Activated T-cell treated with anti-CD3 and anti-CD28 coated beads for 4 hours (primary cell): Measurements from ENCODE around the gene BLOC1S1.

Experiments
- DNase-seq: peaks from one replicate; pipeline ENCODE4 v3.0.0-alpha.2; 2020

Gene BLOC1S1

DNA sequence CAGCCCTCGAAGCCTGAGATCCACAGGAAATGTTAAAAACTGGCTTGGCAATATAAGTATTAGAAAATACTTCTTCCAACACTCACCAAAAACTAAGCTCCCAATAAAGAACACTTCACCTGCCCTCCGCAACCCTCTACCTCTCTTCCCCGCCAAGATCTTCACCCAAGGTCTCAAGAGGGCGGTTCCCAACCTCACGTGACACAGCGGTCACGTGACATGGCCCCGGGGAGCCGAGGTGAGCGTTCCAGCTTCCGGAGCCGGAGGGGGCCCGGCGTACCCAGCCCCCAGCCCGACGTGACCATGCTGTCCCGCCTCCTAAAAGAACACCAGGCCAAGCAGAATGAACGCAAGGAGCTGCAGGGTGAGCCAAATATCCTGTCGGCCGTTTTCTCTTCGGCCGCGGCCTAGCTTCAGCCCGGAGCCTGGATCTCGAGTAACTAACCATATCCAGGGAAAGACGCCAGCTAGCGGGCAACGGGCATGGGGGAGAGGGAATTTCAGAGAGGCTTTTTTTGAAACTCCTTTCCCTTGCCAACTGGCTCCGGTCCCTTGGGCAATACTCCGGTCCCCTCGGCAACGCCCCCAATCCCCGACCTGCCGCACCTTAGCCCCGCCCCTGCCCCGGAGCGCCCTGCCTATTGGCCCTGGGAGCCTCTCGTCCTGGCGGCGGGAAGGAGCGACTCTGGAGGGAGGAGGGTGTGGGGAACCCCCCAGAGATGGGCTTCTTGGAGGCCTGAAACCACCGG lies at the start of gene BLOC1S1:
Gene BLOC1S1, plus strand, starts transcription at position 214 of the 749 bp plus-strand sequence. Its CDS starts 6 bp downstream, at position 220.
- peak; percentile 89 for DNase-seq

DNA sequence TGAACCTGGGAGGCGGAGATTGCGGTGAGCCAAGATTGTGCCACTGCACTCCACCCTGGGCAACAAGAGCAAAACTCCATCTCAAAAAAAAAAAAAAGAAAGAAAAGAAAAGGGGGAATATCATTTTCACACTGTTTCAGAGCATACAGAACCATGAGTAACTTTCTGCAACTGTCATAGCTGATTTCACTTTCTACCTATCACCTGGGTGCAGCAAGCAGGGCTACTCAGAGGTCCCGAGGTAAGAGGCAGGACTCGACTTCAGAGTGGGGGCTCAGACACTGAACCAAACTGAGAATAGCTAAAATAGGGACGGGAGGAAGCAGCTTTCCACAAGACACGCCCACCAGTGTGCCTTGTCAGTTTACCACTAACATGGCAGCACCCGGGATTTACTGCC lies 49.3 kb upstream of the BLOC1S1 start:
- no peak for DNase-seq

DNA sequence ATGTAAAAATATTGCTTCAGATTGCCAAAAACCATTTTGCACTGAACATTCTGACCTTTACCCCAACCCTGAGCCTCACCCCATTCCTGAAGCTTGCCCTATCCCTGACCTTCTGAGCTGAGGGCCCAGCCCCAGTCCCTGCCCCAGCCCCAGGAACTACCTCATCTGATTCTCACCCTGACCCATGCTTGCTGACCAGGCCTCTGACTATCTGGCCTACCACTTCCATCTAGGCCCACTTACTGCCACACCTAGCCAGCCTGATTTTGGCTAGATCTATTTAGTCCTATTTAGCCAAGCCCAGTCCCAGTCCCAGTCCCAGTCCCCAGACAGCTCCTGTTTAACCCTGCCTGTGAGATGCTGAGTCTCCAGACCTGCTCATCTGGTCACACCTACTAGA lies 45.6 kb upstream of the BLOC1S1 start:
- no peak for DNase-seq

DNA sequence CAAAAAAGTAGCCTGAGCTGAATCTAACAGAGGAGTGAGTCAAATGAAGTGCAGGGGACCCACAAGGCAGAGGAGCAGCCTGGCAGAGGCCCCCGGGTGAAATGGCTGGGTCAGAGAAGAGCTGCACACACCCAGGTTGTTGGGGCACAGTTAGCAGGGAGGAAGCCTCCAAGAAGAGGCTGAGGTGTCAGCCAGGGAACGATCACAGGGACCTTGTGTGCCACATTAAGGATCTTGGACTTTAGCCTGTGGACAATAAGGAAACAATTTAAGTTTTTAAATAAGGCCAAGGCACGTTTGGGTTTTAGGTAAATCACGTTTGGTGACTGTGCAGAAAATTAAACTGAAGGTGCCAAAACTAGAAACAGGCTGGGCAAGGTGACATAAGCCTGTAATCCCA lies 44.1 kb upstream of the BLOC1S1 start:
- no peak for DNase-seq

DNA sequence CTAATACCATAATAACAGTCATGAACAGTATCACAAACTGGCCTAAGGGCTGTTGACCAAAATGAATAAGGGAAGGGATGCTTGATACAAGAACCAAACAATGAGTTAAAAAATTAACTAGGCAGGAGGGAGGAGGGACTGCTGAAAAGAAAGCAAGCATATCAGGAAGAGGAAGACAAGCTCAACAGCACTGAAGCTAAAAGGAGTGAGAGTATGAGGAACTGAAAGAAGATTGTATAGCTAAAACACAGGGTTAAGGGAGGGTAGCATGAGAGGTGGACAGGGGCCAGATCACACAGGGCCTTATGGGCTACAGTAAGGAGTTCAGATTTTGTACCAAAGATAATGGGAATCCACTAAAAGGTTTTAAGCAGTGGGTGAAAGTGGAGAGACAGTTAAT lies 42.2 kb upstream of the BLOC1S1 start:
- DNase-seq: no peak

DNA sequence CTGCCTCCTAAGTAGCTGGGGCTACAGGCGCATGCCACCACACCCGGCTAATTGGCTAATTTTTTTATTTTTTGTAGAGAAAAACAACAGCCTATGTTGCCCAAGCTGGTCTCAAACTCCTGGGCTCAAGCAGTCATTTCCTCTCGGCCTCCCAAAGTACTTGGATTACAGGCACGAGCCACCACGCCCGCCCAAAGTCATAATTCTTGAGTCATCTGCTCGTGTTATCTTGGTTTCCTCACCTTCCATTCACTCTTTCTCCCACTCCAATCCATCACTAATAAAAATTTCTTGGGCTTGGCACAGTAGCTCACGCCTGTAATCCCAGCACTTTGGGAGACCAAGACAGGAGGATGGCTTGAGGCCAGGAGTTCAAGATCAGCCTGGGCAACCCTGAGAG lies 40.2 kb upstream of the BLOC1S1 start:
- no peak for DNase-seq

DNA sequence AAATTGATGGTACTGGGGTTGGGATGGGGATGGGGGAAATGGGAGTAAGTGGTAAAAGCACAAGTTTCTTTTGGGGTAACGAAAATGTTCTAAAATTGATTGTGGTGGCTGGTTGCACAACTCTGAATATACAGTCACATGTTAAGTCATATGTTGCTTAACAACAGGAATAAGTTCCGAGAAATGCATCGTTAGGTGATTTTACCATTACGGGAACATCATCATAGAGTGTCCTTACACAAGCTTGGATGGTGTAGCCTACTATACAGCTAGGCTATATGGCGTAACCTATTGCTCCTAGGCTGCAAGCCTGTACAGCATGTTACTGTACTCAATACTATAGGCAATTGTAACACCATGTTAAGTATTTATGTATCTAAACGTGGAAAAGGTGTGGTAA lies 39.1 kb upstream of the BLOC1S1 start:
- no peak for DNase-seq

DNA sequence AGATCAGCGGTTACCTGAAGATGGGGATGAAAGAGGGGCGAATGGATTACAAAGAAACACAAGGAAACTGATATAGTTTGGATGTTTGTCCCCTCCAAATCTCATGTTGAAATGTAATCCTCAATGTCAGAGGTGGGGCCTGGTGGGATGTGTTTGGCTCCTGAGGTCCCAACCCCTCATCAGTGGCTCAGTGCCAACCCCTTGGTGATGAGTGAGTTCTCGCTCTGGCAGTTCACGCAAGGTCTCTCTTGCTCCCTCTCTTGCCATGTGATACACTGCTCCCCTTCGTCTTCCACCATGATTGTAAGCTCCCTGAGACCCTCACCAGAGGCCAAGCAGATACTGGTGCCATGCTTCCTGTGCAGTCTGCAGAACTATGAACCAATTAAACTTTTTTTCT lies 36.2 kb upstream of the BLOC1S1 start:
- DNase-seq: no peak

DNA sequence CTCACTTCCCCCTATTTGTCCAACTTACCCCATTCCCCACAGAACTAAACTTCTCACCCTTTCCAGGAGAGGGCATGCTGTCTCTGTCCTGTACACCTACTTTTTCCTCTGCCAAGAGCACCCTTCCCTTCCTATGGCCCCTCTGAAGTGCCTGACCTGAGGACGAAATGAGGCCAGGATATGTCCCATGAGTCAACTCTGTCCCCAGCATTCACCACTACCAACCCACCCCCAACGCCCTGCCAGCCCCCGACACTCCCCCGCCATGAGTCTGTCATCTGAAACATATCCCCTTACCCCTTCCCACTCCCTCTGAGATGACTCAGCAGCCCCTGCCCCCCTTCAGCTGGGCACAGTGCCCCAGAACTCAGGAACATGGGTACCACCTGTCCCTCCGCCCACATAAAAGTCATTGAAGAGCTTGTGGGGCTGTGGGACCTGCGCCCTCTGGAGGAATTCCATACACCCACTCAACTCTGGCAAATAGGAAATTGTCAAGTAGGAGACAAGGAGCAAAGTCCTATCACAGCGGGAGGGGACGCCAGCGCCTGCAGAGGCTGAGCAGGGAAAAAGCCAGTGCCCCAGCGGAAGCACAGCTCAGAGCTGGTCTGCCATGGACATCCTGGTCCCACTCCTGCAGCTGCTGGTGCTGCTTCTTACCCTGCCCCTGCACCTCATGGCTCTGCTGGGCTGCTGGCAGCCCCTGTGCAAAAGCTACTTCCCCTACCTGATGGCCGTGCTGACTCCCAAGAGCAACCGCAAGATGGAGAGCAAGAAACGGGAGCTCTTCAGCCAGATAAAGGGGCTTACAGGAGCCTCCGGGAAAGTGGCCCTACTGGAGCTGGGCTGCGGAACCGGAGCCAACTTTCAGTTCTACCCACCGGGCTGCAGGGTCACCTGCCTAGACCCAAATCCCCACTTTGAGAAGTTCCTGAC lies 34.4 kb upstream of the BLOC1S1 start:
- DNase-seq: no peak

DNA sequence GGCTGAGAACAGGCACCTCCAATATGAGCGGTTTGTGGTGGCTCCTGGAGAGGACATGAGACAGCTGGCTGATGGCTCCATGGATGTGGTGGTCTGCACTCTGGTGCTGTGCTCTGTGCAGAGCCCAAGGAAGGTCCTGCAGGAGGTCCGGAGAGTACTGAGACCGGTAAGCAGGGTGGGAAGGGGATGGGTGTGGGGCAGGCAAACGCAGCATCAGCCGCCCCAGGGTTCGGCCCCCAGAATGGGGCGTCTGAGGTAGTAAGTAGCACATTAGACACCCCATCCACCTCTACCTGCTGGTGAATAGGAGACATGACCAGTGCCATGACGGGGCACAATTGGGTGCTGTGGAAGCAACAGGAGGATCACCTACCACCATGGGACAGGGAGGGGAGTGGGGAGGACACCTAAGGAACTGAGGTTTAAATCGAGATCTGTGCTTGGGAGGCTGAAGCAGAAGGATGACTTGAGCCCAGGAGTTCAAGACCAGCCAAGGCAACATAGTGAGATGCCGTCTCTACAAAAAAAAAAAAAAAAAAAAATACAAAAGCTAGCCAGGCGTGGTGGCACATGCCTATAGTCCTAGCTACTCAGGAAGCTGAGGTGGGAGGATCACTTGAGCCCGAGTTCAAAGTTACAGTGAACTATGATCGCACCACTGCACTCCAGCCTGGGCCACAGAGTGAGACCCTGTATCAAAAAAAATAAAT lies 33.6 kb upstream of the BLOC1S1 start:
- DNase-seq: no peak

DNA sequence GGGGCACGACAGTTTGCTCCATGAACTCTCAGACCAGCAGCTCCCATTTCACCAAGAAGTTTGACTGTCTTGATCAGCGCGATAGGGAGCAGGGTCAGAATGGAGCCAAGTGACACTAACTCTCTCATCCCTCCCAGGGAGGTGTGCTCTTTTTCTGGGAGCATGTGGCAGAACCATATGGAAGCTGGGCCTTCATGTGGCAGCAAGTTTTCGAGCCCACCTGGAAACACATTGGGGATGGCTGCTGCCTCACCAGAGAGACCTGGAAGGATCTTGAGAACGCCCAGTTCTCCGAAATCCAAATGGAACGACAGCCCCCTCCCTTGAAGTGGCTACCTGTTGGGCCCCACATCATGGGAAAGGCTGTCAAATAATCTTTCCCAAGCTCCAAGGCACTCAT lies 32.2 kb upstream of the BLOC1S1 start:
- no peak for DNase-seq

DNA sequence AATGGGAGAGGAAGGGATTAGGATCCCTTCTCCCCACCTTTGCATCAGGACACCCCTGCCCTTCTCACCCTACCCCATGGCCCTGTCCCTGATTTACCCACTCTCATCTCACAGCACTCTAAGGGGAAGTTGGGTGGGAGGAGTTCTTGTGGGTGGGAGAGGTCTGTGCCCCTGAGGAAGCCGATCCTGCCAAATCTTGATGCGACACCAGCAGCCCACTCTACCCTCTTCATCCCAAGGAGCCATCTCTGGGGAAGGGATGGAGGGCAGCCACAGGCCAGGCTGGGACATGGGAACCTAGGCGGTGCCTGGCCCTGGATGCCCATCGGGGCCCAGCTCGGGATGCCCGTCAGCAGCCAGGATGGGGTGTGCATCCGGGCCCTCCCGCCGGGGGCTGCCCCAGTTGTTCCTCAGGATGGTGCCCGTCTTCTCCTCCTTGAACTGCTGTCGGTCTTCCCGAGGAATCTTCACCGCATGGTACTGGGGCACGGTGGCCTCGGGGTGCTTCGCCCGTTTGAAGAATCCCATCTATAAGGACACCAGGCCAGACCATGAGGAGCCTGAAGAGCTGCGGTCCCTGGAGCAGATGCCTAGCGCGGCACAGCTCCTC lies 31.0 kb upstream of the BLOC1S1 start:
- no peak for DNase-seq

DNA sequence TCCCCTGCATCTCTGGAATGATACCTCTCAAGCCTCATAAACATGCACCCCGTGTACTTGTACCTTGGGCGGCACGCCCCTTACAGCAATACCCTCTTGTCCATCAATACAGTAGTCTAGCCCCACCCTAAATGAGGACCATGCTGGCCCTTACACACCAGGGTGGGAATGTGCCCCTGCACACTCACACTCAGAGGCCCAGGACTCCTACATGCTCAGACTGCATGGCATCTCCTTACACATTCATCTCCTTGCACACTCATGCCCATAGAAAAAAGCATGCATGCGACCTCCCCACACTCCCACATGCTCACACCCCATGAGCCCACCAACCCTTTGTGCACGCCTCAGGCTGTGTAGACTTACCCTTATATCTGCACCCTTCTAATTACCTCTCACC lies 30.2 kb upstream of the BLOC1S1 start:
- no peak for DNase-seq

DNA sequence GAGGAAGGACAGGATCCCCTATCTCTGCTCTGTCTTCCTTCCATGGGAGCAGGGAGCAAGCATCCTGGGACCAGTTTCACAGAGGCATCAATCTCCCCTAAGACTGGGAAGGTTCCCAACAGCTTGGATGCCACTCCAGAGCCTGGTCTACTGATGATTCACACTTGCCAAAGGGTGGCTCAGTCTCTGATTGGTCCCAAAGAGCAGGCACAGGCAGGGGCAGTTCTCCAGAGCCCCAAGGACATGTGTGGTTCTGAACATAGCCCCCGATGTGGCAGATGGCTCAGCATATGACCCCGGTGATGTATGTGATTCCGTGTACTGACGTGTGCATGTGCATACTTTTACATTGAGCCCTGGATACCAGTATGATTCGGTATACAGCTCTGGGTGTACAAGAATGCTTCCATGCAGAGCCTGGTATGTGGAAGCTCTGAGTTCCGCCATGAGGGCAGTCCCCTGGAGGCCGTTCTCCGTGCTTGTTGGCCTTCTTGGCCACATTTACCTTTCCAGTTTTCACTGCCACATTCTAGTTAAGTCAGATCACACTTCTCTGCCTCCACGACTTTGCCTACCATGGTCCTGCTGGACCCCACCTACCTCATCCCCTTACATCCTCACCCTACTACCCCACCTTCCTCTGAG lies 29.4 kb upstream of the BLOC1S1 start:
- no peak for DNase-seq

DNA sequence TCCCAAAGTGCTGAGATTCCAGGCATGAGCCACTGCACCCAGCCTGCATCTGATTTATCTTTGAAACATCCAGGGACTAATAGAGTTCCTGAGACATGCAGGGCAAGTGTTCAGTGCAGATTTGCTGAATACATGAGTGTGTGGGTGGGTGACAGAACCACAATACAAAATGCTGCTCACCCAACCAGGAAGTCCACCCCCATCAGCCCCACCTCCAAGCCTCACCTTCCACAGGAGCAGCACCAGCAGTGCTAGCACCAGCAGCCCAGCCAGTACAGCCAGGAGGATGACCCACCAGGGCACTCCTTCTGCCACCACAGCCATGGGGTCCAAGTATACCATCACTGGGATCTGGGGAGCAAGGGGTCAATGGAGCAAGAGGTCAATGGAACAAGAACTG lies 28.1 kb upstream of the BLOC1S1 start:
- peak; percentile 17 for DNase-seq

DNA sequence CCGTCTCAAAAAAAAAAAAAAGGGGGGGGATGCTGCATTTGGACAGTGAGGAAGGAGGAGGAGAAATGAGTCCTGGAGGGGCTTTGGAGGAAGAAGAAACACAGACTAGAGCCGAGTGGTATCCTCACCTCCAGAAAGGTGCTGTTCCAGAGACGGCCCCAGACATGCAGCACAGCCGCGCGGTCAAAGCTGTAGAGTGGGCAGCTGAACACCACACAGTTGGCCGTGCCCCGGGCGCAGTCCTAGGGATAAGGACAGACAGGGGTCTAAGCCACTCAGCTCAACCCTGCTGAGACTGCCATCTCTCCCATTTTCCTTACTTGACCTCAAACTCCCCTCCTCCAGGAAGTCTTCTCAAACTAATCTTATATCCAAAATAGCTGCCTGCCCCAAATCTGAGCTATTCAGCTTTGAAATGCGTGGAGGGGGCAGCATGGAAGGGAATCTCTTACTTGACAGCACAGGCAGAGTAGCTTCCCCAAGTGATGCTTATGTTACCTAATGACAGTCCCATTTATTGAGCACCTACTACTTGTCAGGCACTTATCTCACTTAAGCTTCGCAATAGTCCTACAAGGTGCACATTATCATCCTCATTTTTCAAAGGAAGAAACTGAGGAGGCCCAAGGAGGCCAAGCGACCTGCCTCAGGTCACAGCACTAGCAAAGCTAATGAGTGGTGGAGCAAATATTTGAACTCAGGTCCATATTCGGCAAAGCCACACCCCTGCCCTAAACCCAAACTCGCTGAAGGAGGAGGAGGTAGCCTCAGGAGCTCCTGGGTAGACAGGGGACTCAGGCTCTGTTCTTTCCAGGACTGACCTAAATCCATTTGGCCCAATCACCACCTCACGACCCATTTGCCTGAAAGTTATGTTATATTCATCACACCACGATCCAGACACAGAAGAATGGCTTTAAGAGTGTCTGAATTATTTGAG lies 26.9 kb upstream of the BLOC1S1 start:
- no peak for DNase-seq

DNA sequence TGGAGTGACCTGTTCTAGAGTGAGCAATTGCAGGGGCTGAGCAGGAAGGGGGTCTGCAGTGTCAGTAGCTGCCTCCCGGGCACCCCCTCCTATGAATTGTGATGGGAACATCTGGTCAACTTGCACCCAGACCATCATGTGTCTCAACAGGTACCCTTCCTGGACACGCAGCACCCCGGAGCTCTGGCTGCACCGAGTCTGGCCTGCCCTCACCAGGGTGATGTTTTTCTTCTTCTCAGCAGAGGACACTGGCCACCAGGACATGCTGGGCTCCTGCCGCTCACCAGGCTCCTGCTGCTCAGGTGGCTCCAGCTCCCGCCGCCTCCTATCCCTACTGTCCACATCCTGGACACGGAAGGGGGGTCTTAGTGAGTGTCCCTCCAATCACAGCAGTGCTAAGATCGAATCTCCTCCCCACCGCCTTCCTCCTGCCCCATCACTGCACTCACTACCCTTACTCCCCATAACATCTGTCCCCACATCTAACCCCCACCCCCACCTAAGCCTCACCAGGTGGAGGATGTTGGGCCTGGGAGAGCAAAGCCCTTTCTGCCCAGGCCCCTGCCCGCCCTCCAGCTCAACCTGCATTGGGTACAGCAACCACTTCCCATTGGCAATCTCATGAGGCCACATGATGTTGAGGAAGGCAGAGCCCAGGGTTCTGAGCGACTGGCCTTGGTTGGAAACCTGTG lies 23.1 kb upstream of the BLOC1S1 start:
- no peak for DNase-seq

DNA sequence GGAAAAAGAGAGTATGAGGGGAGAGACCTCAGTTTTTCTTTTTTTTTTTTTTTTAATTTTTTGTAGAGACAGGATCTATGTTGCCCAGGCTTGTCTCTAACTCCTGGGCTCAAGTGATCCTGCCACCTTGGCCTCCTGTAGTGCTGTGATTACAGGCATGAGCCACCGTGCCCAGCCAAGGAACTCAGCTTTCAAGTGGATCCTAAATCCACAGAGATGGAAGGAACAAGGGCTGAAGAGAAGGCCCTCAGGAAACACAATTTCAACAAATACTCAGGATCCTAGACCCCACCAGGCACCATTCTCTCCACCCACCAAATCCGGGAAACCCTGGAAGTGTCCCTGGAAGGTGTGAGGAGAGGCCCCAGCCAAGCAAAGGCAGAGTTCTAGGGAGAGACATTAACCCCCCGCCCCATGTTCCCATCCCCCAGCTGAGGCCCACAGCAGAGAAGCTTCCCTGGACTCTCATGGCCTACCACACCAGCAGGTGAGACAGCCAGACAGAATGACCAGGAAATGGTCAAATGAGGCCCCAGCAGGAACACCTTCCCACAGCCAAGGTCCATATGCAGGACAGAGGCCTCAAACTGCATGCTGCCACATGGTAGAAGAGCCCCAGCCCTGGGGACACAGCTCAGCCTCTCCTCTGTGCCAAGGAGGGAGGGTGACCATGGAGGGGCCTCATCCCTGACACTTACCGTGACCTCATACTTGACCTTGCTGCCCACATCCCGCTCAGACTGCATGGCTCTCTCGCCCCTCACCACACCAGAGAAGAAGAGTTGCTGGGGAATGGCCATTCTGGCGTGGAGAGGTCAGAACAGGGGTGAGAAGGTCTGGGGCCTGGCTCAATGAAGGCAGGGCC lies 22.3 kb upstream of the BLOC1S1 start:
- no peak for DNase-seq

DNA sequence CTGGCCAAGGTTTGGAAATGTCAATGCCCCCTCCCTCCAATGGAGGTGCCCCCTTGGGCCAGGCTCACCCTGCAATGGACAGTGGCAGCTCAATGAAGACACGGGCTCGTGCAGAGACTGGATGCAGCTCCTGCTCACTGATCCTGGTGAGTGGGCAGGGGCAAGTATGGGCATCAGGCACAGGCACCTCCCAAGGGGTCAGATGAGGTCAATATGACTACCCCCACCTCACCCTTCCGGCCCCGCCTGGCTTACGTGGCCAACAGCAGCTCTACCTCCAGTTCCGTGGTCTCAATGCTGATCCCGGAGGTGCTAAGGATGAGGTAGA lies 21.7 kb upstream of the BLOC1S1 start:
- no peak for DNase-seq

DNA sequence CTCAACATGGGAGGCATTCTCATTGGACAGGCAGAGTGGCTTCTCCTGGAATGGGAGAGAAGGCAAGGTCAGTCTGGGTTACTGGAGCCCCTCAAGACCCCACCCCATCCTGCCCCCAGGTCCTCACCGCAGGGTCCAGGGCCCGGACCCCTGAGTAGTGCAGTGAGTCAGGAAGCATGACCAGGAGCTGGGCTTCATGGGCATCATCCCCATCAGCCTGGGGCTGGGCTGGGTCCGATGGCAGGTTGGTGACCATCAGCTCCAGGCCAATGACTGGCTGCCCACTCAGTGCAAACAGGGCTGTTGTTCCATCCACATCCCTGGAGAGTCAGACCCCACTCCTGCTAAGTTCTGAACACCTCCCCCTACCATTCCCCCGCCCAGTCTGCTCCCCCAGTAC lies 21.2 kb upstream of the BLOC1S1 start:
- DNase-seq: no peak
